ENCODE measurements around the gene RPL13A.
A peak's percentile ranks its signal among the peaks of the same experiment; 100 is the strongest.

The RPL13A gene

DNA sequence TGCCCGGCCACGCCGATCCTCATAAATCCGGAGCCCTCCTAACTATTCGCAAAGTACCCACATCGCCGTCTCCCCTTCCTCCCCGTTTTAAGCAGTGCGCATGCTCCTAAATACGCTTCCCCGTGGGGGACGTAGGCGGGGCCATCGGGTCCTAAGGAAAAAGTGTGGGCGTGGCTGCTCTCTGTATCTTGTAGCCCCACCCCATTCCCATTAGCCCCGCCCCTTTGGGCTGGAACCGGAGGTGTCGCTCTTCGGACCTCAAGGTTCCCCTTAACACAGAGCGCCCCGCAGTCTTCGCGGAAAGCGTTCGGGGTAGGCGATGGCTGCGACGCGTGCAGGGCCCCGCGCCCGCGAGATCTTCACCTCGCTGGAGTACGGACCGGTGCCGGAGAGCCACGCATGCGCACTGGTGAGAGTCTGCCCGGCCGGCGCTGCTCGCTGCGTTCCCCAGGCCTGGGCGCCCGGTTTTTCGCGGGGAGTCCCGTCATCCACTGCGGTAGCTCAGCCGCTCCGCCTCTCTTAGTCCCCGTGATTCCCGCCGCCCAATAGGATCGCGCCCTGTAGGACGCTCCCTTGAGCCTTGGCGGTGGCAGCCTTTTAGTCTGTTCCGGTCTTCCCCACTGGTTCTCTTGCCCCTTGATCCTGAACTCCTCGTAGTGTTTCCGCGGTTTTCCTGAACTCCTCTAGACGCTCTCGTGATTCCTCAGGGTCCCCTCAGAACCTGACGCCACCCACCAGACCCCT, 34.2 kb upstream of the RPL13A start, which contains the start of gene ALDH16A1:
ALDH16A1 (plus strand) TSS at position 213 of the 744 bp plus-strand sequence; CDS start at position 320, 107 bp downstream.
- Histone ChIP-seq H3K4ac (ENCODE audit: low read depth, low read length) (peak within 1 kb of the TSS; percentile 97), H3K4me3 (ENCODE audit: low read length) (peak within 1 kb of the TSS; percentile 85), H3K27me3 (ENCODE audit: insufficient read depth, low read length, poor library complexity) (no peaks in the 10 kb centered on the region), H2BK120ac (ENCODE audit: low read depth, low read length) (no peak within 1 kb of the TSS), H4K5ac (ENCODE audit: low read length) (peak within 1 kb of the TSS; percentile 89), H3K9ac (ENCODE audit: low read length) (peak within 1 kb of the TSS; percentile 98), H4K8ac (ENCODE audit: low read depth, low read length) (peak within 1 kb of the TSS; percentile 95), H2BK15ac (replicated peaks; ENCODE audit: low read depth) (no peak within 1 kb of the TSS), H3K27ac (ENCODE audit: low read depth, low read length) (peak within 1 kb of the TSS; percentile 98), H3K56ac (ENCODE audit: low read length) (peak within 1 kb of the TSS; percentile 99), H2BK5ac (ENCODE audit: low read length) (peak within 1 kb of the TSS; percentile 74), H3K36me3 (ENCODE audit: control insufficient read depth, insufficient read depth, low read length) (peaks cover 2% of the 10 kb centered on the region), H3K4me2 (ENCODE audit: low read length) (peak within 1 kb of the TSS; percentile 96), H3K23ac (ENCODE audit: low read length) (no peak within 1 kb of the TSS), H3K18ac (ENCODE audit: low read length) (peak within 1 kb of the TSS; percentile 95), H3K79me1 (ENCODE audit: low read length) (peaks cover 11% of the 10 kb centered on the region), H2AK5ac (ENCODE audit: low read length) (peak within 1 kb of the TSS; percentile 98), H3K79me2 (ENCODE audit: control insufficient read depth, insufficient read depth, low read length) (peaks cover 6% of the 10 kb centered on the region), H3K4me1 (ENCODE audit: control insufficient read depth, low read depth, low read length) (no peaks in the 10 kb centered on the region)
- DNase-seq, result peak; percentile 99
- WGBS (ENCODE audit: extremely low coverage, insufficient coverage, low lambda C conversion rate), result no CpG with 5 or more reads among the region's 66 CpGs

- peak overlapping the region; percentile 89 for H4K5ac ChIP-seq (ENCODE audit: low read length)
- peak overlapping the region; percentile 97 for H3K4ac ChIP-seq (ENCODE audit: low read depth, low read length)
- no peaks in the 10 kb centered on the region for H3K27me3 ChIP-seq (ENCODE audit: insufficient read depth, low read length, poor library complexity)
- H2BK5ac ChIP-seq (ENCODE audit: low read length), result peak overlapping the region; percentile 74
- peak overlapping the region; percentile 95 for H3K18ac ChIP-seq (ENCODE audit: low read length)
- no peak overlapping the region for H3K23ac ChIP-seq (ENCODE audit: low read length)
- peak overlapping the region; percentile 98 for H3K56ac ChIP-seq (ENCODE audit: low read length)
- H3K4me2 ChIP-seq (ENCODE audit: low read length), result peak overlapping the region; percentile 96
- peak overlapping the region; percentile 95 for H4K8ac ChIP-seq (ENCODE audit: low read depth, low read length)
- H2BK15ac ChIP-seq (replicated peaks; ENCODE audit: low read depth), result no peak overlapping the region
- peaks cover 2% of the 10 kb centered on the region for H3K36me3 ChIP-seq (ENCODE audit: control insufficient read depth, insufficient read depth, low read length)
- H3K27ac ChIP-seq (ENCODE audit: low read depth, low read length), result peak overlapping the region; percentile 85
- H2AK5ac ChIP-seq (ENCODE audit: low read length), result peak overlapping the region; percentile 98
- H3K79me2 ChIP-seq (ENCODE audit: control insufficient read depth, insufficient read depth, low read length), result peaks cover 6% of the 10 kb centered on the region
- no peak overlapping the region for H2BK120ac ChIP-seq (ENCODE audit: low read depth, low read length)
- peaks cover 9% of the 10 kb centered on the region for H3K79me1 ChIP-seq (ENCODE audit: low read length)
- H3K4me3 ChIP-seq (ENCODE audit: low read length), result peak overlapping the region; percentile 85
- peak overlapping the region; percentile 98 for H3K9ac ChIP-seq (ENCODE audit: low read length)
- no peak for DNase-seq
- whole genome bisulfite sequencing (ENCODE audit: extremely low coverage, insufficient coverage, low lambda C conversion rate), result no CpG with 5 or more reads among the region's 10 CpGs
- H3K4me1 ChIP-seq (ENCODE audit: control insufficient read depth, low read depth, low read length), result no peaks in the 10 kb centered on the region
These were observed 33.6 kb upstream of the RPL13A start for GRCh38 chr19:49453757-49454240.

- Histone ChIP-seq H4K8ac (ENCODE audit: low read depth, low read length) (no peak overlapping the region), H3K79me1 (ENCODE audit: low read length) (peaks cover 3% of the 10 kb centered on the region), H3K23ac (ENCODE audit: low read length) (no peak overlapping the region), H4K5ac (ENCODE audit: low read length) (no peak overlapping the region), H3K4me3 (ENCODE audit: low read length) (no peak overlapping the region), H3K4me1 (ENCODE audit: control insufficient read depth, low read depth, low read length) (no peaks in the 10 kb centered on the region), H3K4me2 (ENCODE audit: low read length) (no peak overlapping the region), H3K18ac (ENCODE audit: low read length) (no peak overlapping the region), H2BK120ac (ENCODE audit: low read depth, low read length) (no peak overlapping the region), H3K56ac (ENCODE audit: low read length) (no peak overlapping the region), H3K4ac (ENCODE audit: low read depth, low read length) (no peak overlapping the region), H3K9ac (ENCODE audit: low read length) (no peak overlapping the region), H3K27me3 (ENCODE audit: insufficient read depth, low read length, poor library complexity) (no peaks in the 10 kb centered on the region), H3K27ac (ENCODE audit: low read depth, low read length) (no peak overlapping the region), H2BK15ac (replicated peaks; ENCODE audit: low read depth) (no peak overlapping the region), H2AK5ac (ENCODE audit: low read length) (no peak overlapping the region), H3K36me3 (ENCODE audit: control insufficient read depth, insufficient read depth, low read length) (no peaks in the 10 kb centered on the region), H3K79me2 (ENCODE audit: control insufficient read depth, insufficient read depth, low read length) (peaks cover under 1% of the 10 kb centered on the region), H2BK5ac (ENCODE audit: low read length) (no peak overlapping the region)
- no CpG with 5 or more reads among the region's 5 CpGs for WGBS (ENCODE audit: extremely low coverage, insufficient coverage, low lambda C conversion rate)
- no peak for DNase-seq
These were observed 31.6 kb upstream of the RPL13A start for GRCh38 chr19:49455773-49456172.

- Histone ChIP-seq H3K79me1 (ENCODE audit: low read length) (peaks cover 3% of the 10 kb centered on the region), H3K18ac (ENCODE audit: low read length) (no peak overlapping the region), H2BK5ac (ENCODE audit: low read length) (no peak overlapping the region), H3K79me2 (ENCODE audit: control insufficient read depth, insufficient read depth, low read length) (no peaks in the 10 kb centered on the region), H2AK5ac (ENCODE audit: low read length) (no peak overlapping the region), H3K4me3 (ENCODE audit: low read length) (no peak overlapping the region), H3K56ac (ENCODE audit: low read length) (no peak overlapping the region), H3K4me2 (ENCODE audit: low read length) (no peak overlapping the region), H3K4ac (ENCODE audit: low read depth, low read length) (no peak overlapping the region), H3K9ac (ENCODE audit: low read length) (no peak overlapping the region), H2BK120ac (ENCODE audit: low read depth, low read length) (no peak overlapping the region), H2BK15ac (replicated peaks; ENCODE audit: low read depth) (no peak overlapping the region), H3K4me1 (ENCODE audit: control insufficient read depth, low read depth, low read length) (no peaks in the 10 kb centered on the region), H3K36me3 (ENCODE audit: control insufficient read depth, insufficient read depth, low read length) (no peaks in the 10 kb centered on the region), H3K27ac (ENCODE audit: low read depth, low read length) (no peak overlapping the region), H3K23ac (ENCODE audit: low read length) (no peak overlapping the region), H3K27me3 (ENCODE audit: insufficient read depth, low read length, poor library complexity) (no peaks in the 10 kb centered on the region), H4K8ac (ENCODE audit: low read depth, low read length) (no peak overlapping the region), H4K5ac (ENCODE audit: low read length) (no peak overlapping the region)
- DNase-seq, result no peak
- no CpG with 5 or more reads among the region's 5 CpGs for WGBS (ENCODE audit: extremely low coverage, insufficient coverage, low lambda C conversion rate)
These were observed 31.1 kb upstream of the RPL13A start for GRCh38 chr19:49456326-49456725.

DNA sequence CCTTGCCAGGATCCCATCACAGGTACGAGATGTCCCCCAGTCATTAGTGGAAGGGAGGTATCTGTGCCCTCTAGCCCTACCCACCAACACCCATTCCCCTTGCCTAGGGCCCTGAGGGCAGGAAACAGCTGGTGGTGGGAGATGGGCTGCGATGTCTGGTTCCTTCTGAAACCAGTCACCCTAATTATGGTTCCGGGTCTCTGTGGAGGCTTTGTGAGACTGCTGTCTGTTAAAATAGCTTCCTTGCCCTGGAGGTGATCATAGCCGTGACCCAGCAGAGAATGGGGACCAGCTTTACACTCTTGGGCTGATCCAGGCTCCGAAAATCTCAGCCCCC, 28.9 kb upstream of the RPL13A start:
- no peak overlapping the region for H3K56ac ChIP-seq (ENCODE audit: low read length)
- H3K4ac ChIP-seq (ENCODE audit: low read depth, low read length), result no peak overlapping the region
- H3K4me2 ChIP-seq (ENCODE audit: low read length), result no peak overlapping the region
- H3K79me2 ChIP-seq (ENCODE audit: control insufficient read depth, insufficient read depth, low read length), result no peaks in the 10 kb centered on the region
- no peak overlapping the region for H2BK15ac ChIP-seq (replicated peaks; ENCODE audit: low read depth)
- H2AK5ac ChIP-seq (ENCODE audit: low read length), result no peak overlapping the region
- DNase-seq, result no peak
- H2BK5ac ChIP-seq (ENCODE audit: low read length), result no peak overlapping the region
- peaks cover 3% of the 10 kb centered on the region for H3K79me1 ChIP-seq (ENCODE audit: low read length)
- no CpG with 5 or more reads among the region's 5 CpGs for WGBS (ENCODE audit: extremely low coverage, insufficient coverage, low lambda C conversion rate)
- no peaks in the 10 kb centered on the region for H3K36me3 ChIP-seq (ENCODE audit: control insufficient read depth, insufficient read depth, low read length)
- no peak overlapping the region for H4K8ac ChIP-seq (ENCODE audit: low read depth, low read length)
- no peak overlapping the region for H3K23ac ChIP-seq (ENCODE audit: low read length)
- H4K5ac ChIP-seq (ENCODE audit: low read length), result no peak overlapping the region
- no peak overlapping the region for H3K18ac ChIP-seq (ENCODE audit: low read length)
- no peak overlapping the region for H2BK120ac ChIP-seq (ENCODE audit: low read depth, low read length)
- H3K4me3 ChIP-seq (ENCODE audit: low read length), result no peak overlapping the region
- H3K4me1 ChIP-seq (ENCODE audit: control insufficient read depth, low read depth, low read length), result no peaks in the 10 kb centered on the region
- H3K27ac ChIP-seq (ENCODE audit: low read depth, low read length), result no peak overlapping the region
- no peaks in the 10 kb centered on the region for H3K27me3 ChIP-seq (ENCODE audit: insufficient read depth, low read length, poor library complexity)
- no peak overlapping the region for H3K9ac ChIP-seq (ENCODE audit: low read length)

All from mesendoderm (in vitro differentiated cells).